Hematopoietic multipotent progenitor cell treated with erythropoietin and hydrocortisone succinate and interleukin-3 and kit ligand, for 17 days (in vitro differentiated cells): Measurements from ENCODE around the gene COPE.

Experiments used
- DNase-seq: peaks from one replicate; pipeline ENCODE4 v3.0.0-alpha.2; 2015; ENCODE audit warnings: low spot score

Gene COPE

DNA sequence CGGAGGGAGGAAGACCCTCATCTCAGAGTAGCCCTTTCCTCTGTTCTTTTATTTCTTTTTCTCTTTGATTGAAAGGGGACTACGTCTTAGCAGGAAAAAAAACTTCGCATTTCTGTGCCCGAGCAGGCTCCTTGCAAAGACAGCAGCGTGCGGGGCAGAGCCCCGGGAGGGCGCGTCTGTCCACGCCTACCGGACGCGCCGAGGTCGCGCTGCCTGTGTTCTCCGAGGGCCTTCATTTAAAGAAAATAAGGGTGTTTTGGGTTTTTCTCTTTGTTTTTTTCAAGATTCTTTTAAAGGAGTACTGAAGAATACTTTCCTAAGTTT is 52.4 kb downstream of the COPE start:
- no peak for DNase-seq

DNA sequence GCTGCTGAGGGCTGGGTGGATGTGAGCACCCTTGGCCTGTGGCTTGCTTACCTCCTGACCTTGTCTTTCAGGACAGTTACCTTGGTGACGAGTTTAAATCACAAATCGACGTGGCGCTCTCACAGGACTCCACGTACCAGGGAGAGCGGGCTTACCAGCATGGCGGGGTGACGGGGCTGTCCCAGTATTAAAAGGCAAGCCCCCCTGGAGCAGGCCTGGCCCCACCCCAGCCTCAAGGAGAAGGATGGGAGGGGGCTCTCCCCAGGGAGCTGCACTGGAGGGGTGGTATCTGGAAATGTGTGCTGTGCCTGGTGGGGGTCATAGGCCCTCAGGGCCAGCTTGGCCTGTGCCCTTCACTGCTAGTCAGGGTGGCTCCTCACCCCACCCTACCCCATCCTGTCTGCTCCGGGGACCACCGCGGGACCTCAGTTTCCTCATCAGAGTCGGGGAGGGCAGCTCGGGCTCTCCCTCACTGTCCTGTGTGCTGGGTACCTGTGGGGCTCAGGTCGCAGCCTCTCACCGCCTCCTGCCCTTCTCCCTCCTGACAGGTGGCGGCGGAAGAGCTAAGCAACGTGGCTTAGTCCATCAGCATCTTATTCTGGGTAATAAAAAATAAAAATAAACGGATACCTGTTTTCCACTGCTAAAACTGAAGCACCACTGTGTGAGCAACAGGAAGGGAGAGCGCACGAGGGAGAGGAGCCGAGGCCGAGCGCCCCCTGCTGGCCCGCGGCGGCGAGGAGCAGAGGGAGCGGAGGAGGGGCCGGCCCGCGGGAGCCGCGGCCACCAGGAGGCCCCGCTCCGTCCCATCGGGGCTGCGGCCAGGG is 53.0 kb downstream of the COPE start:
- peak; percentile 65 for DNase-seq

DNA sequence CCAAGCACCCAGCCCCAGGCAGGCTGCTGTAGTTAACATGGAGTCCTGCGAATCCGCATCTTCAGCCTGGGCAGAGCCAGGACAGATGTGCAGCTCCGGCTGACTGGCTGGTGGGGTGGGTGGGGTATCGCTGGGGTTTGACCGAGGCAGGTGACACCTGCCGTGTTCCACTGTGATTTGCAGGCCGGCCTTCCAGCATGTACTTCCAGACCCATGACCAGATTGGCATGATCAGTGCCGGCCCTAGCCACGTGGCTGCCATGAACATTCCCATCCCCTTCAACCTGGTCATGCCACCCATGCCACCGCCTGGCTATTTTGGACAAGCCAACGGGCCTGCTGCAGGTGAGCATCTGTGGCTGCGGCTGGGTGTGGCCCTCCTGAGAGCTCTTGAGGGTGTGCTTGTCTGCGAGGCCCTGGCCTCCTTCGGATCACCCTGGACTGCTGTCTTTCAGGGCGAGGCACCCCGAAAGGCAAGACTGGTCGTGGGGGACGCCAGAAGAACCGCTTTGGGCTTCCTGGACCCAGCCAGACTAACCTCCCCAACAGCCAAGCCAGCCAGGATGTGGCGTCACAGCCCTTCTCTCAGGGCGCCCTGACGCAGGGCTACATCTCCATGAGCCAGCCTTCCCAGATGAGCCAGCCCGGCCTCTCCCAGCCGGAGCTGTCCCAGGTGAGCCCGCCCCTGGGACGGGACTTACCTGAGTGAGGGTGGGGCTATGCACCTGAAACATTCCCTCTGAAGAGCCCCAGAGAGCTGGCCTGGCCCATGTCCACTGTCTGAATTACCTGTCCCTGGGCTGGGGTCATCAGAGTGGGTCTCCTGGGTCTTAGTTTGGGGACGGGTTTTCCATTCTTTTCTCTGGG is 53.8 kb downstream of the COPE start:
- no peak for DNase-seq

DNA sequence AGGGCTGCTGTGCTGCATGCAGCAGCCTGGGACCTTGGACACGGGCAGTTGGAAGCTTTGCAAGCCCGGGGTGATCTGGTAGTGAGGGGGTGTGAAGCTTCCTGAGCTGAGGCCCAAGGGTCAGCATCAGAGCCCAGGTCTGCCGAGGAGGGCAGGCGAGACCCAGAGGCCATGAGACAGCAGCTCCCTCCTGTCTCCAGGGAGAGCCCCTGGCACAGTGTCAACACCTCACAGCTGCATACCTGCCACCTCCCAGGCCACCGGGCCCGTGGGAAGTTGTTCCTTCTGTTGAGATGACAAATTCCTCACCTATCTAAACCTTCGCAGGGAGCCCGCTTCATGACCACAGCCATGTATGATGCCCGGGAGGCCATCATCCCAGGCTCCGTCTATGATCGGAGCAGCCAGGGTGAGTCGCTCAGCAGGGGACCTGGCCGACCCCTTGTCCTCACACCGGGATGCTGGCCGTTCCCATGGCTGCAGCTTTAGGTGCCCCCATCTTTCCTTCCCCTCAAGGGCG is 55.3 kb downstream of the COPE start:
- no peak for DNase-seq

DNA sequence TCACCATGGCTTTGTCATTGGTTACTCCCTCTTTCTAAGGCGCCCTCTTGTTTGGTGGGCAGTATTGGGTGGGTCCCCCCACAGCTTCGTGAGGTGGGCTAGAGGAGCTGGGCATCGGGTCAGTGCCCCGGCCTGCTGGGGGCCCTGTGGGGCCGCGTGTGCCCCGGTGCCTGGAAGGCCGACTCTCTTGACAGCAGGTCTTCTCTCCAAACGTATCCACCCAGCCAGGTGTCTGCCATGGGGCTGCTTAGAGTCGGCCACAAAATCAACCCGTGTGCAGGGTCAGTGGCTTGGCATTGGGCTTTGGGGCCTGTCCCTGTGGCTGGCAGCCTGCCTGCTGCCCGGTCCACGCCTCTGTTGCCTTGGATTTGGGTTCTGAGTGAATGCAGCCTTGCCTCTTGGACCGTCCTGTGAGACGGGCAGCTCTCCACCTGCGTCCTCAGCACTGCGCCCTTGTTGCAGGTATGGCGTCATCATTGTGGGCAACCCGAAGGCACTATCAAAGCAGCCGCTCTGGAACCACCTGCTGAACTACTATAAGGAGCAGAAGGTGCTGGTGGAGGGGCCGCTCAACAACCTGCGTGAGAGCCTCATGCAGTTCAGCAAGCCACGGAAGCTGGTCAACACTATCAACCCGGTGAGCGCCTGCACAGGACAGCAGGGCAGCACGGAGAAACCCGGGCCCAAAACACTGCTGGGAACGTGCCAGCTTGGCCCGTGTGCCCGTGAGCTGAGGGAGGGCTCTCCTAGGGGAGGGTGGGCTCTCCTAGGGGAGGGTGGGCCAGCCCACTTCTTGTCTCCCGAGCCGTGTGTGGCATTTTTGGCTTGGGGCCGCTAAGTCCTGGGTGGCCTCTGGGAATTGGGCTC is 56.0 kb downstream of the COPE start:
- no peak for DNase-seq

DNA sequence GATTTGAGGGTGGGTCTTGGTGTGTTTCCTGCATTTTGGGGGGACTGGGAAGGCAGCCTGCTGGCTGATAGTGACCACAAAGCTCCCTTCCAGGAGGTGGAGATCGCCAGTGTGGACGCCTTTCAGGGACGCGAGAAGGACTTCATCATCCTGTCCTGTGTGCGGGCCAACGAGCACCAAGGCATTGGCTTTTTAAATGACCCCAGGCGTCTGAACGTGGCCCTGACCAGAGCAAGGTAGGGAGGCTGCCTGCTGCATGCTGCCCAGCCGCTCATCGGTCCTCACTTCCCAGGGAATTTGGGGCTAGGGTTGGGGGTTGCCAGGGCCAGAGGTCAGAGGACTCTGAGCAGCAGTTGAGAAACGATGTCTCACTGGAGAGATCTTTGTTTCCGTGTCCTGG is 57.3 kb downstream of the COPE start:
- DNase-seq: no peak

DNA sequence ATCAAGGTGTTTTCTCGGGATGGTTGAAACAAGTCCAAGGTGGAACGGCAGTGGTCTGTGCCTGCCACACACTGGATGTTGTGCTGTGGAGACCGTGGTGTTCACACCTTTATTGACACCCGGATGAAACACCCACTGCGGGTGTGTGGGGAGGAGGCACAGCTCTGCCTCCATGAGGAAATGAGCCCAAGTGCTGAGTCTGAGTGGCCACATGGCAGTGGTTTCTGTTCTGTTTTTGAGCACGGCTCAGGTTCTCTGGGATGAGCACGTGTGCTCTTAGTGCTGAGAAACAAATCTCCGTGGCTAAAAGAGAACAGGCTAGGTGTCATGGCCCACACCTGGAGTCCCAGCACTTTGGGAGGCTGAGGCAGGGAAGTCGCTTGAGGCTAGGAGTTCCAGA is 58.0 kb downstream of the COPE start:
- DNase-seq: no peak

DNA sequence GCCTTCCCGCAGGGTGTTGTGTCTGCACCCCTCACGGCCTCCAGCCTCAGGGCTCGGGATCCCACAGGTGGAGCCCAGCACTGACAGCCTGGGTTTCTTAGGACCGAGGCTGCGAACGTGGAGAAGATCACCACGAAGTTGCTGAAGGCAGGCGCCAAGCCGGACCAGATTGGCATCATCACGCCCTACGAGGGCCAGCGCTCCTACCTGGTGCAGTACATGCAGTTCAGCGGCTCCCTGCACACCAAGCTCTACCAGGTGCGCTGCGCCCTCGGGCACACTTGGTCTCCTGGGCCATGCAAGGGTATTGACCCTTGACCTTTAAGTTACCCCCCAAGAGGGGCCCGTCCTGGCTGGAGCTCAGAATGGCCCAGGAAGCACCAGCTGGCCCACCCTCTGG is 58.5 kb downstream of the COPE start:
- DNase-seq: no peak

DNA sequence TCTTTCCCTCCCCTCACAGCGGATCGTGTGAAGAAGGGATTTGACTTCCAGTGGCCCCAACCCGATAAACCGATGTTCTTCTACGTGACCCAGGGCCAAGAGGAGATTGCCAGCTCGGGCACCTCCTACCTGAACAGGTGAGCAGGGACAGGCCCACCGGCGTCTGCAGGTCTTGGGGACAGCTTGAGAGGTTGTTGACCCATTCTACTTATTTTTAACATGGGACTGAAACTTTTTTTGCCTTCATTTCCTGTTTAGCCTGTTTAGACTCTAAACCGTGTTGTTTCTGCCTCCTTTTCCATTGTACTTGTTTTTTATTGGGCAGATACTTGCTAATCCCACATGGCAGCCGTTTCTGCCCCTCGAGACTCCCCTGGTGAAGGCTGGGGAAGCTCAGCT is 58.9 kb downstream of the COPE start:
- no peak for DNase-seq

DNA sequence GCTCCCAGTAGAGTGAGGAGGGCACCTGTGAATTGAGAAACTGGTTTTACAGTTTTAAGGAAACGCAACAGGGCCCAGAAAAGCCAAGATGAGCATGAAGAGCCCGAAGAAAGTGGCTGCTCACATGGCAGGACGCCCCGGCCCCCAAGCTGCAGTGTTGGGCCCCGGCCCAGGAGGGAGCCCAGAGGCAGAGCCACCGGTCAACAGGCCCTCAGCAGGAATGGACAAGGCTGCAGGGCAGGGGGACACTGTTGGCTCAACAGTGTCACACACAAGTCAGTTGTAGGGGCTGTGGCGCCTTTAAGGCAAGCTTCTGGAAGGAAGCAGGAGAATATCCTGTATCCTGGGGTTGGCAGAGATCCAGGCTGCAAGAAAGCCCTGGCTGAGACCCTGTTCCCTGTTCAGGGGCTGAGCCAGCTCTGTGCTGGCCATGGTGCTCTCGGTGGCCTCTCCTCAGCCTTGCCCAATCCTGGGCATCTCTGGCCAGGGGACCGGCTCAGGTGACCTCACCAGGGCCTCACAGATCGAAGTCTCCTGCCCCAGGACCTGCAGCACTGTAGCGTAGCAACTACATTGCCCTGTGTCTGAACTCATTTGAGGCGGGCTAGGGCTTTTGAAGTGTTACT is 59.4 kb downstream of the COPE start:
- no peak for DNase-seq

DNA sequence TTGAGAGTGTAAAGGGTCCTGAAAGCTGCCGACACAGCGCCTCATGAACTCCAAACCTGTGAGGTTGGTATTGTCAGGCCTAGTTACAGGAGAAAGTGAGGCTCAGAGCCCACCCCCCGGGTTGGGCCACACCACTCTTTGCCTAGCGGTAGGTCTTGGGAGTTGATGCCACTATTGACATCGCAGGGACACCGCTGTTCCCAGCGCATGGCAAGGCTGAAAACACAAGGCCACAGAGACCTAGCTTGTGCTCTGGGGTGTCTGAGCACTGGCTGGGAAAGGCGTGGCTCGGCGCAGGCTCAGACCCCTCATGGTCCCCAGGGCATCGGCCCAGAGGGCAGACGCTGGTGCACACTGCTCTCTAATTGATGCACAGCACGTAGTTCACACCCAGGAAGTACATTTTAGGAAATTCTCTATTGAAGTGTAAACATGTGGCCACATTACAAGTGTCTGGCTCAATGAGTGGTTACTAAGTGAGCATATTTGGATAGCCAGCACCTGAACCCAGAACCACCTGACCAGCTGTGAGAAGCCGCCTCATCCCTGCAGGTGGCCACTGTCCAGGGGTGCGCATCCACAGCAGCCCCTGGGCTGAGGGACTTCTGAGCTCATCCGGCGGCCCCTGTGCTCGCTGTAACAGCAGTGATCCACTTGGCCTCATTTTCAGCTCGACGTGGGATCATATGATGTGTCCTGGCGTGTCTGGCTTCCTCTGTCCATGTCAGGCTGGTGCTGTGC is 60.1 kb downstream of the COPE start:
- DNase-seq: no peak

DNA sequence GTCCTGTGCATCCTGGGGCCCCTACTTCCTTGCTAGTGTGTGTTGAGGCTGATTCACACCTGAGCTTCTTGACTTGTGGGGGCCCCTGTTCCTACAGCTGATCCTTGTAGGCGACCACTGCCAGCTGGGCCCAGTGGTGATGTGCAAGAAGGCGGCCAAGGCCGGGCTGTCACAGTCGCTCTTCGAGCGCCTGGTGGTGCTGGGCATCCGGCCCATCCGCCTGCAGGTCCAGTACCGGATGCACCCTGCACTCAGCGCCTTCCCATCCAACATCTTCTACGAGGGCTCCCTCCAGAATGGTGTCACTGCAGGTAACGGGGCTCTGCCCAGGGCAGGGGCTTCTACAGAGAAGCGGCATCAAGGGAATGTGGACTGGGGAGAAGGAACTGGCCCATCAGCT is 62.0 kb downstream of the COPE start:
- DNase-seq: no peak

DNA sequence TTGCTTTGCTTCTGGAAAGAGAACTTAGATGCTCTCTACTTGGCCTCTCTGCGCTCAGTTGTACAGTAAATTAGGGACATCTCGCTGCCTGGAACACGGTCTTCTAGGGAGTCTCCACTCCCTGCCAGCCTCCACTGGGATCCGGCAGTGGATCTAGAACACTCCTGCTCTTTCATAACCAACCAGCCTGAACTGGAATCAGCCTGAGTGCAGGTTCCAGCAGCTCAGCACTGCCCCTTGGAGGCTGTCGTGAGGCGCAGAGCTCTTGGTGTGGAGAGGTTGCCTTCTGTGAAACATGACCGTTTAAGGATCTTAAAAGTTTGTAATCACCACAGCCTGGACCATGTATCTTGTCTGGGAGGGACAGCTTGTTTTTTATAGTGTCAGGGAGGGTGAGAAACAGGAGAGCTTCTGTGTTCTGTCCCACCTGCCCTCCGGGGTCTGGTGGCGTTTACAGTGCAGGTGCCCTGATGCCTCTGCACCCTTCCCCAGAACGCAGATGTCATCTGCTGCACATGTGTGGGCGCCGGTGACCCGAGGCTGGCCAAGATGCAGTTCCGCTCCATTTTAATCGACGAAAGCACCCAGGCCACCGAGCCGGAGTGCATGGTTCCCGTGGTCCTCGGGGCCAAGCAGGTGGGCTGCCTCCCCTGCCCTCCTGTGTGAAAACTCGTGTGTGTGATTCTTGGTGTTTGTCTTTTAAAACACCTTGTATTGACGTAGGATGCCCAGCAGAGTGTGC is 62.6 kb downstream of the COPE start:
- no peak for DNase-seq

DNA sequence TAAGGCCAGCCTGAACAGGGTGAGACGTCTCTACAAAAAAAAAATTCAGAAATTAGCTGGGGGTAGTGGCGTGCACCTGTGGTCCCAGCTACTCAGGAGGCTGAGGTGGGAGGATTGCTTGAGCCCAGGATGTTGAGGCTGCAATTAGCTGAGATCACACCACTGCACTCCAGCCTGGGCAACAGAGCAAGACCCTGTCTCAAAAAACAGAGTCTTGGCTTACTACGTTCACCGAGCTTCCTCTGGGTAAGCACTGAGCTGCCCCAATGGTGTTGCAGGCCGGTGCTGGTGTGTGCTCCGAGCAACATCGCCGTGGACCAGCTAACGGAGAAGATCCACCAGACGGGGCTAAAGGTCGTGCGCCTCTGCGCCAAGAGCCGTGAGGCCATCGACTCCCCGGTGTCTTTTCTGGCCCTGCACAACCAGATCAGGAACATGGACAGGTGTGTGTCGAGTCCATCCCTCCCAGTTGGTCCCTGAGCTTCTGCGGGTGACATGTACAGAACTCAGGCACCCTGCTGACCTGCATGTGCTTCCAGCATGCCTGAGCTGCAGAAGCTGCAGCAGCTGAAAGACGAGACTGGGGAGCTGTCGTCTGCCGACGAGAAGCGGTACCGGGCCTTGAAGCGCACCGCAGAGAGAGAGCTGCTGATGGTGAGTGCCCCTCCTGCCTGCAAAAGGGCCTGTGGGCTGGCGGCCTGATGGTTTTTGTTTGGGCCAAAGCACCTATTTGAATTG is 63.4 kb downstream of the COPE start:
- DNase-seq: no peak

DNA sequence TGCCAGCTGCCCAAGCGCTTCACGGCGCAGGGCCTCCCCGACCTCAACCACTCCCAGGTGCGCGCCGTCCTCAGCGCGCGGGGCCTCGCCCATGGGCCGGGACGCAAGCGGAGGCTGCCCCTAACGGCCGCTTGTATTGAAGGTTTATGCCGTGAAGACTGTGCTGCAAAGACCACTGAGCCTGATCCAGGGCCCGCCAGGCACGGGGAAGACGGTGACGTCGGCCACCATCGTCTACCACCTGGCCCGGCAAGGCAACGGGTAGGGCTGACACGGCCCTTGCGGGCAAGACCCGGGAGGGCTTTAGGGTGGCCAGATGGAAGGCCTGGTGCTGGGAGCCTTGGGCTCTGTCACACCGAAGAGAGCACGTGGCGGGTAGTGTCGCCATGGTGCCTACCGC is 64.2 kb downstream of the COPE start:
- no peak for DNase-seq

DNA sequence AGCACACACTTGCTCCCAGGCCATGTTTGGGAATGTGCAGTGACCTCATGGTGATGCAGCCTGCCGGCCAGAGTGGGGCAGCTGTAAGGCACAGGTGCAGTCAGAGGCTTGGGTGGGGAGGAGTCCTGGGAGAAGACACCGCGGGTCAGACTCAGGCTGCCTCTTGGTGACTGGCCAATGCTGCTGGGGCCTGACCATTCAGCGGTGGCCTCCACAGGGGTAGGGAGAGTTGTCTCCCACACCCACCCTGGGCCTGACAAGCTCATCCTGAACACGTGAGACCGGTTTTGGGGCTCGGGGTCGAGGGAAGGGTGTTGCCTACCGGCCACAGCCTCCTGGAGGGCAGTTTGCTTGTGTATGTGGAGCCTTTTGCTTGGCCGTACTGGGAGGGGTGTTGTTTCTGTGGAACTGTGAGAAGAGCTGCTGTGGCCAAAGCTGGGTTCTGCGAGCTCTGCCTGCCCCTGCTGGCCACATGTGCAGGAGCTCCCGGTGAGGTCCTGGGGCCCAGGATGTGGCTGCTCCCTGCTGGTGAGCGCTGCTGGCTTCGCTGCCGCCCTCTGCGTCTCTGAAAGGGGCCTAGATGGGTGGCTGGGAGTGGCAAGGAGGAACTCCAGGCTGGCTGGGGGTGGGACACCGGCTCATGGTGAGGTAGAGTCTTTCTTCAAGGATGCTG is 65.3 kb downstream of the COPE start:
- DNase-seq: no peak

DNA sequence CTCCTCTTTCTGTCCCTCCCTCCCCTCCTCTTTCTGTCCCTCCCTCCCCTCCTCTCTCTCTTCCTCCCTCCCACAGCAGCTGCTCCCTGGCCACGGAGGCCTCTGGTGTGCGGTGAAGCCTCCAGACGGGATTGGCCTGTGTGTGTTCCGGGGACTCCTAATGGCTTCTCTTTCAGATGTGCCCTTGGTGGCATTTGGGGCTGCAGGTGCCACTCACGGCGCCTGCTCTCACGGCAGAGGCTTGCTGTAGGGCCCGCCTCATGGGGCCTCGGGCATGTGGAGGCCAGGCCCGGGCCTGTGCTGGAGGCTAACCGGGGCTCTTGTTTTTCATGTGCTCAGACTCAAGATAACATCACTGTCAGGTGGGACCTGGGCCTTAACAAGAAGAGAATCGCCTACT is 66.5 kb downstream of the COPE start:
- DNase-seq: no peak

DNA sequence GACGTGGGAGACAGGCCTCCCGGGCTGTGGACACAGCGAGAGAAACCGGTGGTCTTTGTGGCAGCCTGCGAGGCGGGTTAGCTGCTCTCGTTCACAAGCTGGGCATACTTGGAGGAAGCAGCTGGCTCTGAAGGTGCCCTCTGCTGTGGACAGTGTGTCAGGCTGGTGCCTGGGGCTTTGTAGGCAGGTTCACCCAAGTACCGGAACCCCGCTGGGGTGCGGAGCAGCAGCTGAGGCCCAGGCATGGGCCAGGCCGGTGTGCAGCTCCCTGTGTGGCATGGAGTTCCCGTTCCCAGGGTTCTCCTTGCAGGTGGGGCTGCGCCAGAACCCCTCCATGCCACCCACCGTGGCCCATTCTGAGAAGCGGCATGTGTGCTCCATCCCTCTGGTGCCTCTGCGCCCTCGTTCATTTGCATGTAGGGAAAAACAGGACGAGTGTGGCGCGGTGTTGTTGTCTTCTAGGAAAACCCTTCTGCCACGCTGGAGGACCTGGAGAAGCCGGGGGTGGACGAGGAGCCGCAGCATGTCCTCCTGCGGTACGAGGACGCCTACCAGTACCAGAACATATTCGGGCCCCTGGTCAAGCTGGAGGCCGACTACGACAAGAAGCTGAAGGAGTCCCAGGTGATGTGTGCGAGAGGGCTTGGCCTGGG is 67.4 kb downstream of the COPE start:
- no peak for DNase-seq
